ENCODE data around the gene B4GALT4. TPM values are rescaled to one million over a fixed set of nuclear protein-coding genes. Genes with fewer than 3 reads are reported as not detected.

B4GALT4 gene
- total RNA-seq, 1 experiment from 2014 or later, result 46.5 TPM

DNA sequence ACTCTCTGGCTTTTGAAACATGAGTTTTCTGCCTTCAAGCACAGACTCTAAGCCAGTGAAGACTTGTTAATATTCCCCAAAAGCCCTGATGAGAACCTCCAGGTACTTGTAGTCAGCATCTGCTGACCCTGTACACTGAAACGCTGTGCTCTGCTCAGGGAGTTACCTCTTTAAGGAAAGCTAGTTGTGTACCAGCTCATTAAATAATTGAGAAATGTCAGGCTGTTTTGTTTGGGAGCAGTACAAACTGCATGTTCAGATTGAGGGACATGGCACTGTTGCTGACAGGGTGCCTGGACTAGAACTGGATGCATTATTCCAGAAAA, 45.6 kb downstream of the B4GALT4 start:
- Histone ChIP-seq H2BK20ac (ENCODE audit: low read depth, low read length, poor library complexity, severe bottlenecking) (no peak overlapping the region), H3K18ac (ENCODE audit: insufficient read length, low read depth, low read length) (no peak overlapping the region), H3K27ac (ENCODE audit: insufficient read length, low read depth, low read length) (no peak overlapping the region), H2AK5ac (ENCODE audit: insufficient read length, low read length) (no peak overlapping the region), H2BK15ac (ENCODE audit: low read depth, low read length) (no peak overlapping the region), H3K4me1 (ENCODE audit: insufficient read depth, low read length) (no peaks in the 10 kb centered on the region), H2BK12ac (ENCODE audit: insufficient read length, low read depth, low read length) (no peak overlapping the region), H3K9me3 (ENCODE audit: control insufficient read depth, low read depth, low read length) (no peaks in the 10 kb centered on the region), H3K27me3 (ENCODE audit: insufficient read depth, low read length) (no peaks in the 10 kb centered on the region), H3K56ac (ENCODE audit: insufficient read length, low read depth, low read length) (no peak overlapping the region), H4K5ac (ENCODE audit: insufficient read length, low read depth, low read length) (no peak overlapping the region), H4K91ac (ENCODE audit: insufficient read length, low read depth, low read length) (no peak overlapping the region), H3K4ac (ENCODE audit: low read depth, low read length) (no peak overlapping the region), H3K79me2 (ENCODE audit: insufficient read depth, low read length) (no peaks in the 10 kb centered on the region), H2BK120ac (ENCODE audit: low read depth, low read length, poor library complexity, severe bottlenecking) (no peak overlapping the region), H3K79me1 (ENCODE audit: insufficient read depth, low read depth, low read length, poor library complexity, severe bottlenecking) (no peaks in the 10 kb centered on the region), H2AFZ (ENCODE audit: low read length) (no peak overlapping the region), H3K14ac (ENCODE audit: insufficient read depth, low read length) (no peak overlapping the region), H3K9ac (ENCODE audit: extremely low read depth, insufficient read length, low read length) (no peak overlapping the region), H3K23me2 (ENCODE audit: insufficient read length, low read depth, low read length, poor library complexity, severe bottlenecking) (no peaks in the 10 kb centered on the region), H3T11ph (ENCODE audit: low read length) (no peak overlapping the region), H3K23ac (ENCODE audit: insufficient read length, low read depth, low read length) (no peak overlapping the region), H3K4me2 (ENCODE audit: insufficient read depth, insufficient read length, low read length) (no peak overlapping the region), H2BK5ac (ENCODE audit: insufficient read length, low read length) (no peak overlapping the region), H4K20me1 (ENCODE audit: control insufficient read depth, insufficient read depth, insufficient read length) (no peaks in the 10 kb centered on the region), H4K8ac (replicated peaks; ENCODE audit: insufficient read length, low read depth, low read length) (no peak overlapping the region)
- Mint-ChIP-seq H3K4me1 (peaks cover 0 to 3% of the 10 kb centered on the region in 2 experiments; a peak in 1 of 4 replicates), H3K4me3 (no peak overlapping the region), H3K27me3 (ENCODE audit: low read depth) (no peaks in the 10 kb centered on the region), H3K27ac (no peak overlapping the region), H3K36me3 (ENCODE audit: insufficient read depth in 1 of 3, low read depth in 3 of 3) (no peaks in the 10 kb centered on the region), H3K9me3 (no peaks in the 10 kb centered on the region)
- no CpG with 5 or more reads among the region's 1 CpG for WGBS (ENCODE audit: extremely low coverage, insufficient read length, low lambda C conversion rate)
- TF ChIP-seq, protein P1, sequence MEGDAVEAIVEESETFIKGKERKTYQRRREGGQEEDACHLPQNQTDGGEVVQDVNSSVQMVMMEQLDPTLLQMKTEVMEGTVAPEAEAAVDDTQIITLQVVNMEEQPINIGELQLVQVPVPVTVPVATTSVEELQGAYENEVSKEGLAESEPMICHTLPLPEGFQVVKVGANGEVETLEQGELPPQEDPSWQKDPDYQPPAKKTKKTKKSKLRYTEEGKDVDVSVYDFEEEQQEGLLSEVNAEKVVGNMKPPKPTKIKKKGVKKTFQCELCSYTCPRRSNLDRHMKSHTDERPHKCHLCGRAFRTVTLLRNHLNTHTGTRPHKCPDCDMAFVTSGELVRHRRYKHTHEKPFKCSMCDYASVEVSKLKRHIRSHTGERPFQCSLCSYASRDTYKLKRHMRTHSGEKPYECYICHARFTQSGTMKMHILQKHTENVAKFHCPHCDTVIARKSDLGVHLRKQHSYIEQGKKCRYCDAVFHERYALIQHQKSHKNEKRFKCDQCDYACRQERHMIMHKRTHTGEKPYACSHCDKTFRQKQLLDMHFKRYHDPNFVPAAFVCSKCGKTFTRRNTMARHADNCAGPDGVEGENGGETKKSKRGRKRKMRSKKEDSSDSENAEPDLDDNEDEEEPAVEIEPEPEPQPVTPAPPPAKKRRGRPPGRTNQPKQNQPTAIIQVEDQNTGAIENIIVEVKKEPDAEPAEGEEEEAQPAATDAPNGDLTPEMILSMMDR (conservative IDR thresholded peaks at IDR 0.05), result no peak
- DNase-seq, result no peak
